HEK293 (cell line): Measurements from ENCODE around the gene RRBP1.

Experiments used
- CTCF ChIA-PET: fragments of 350-600 bp; formaldehyde crosslinking; extraction: SDS; loops from one replicate; lab custom pipeline; 2021; ENCODE audit warnings: antibody characterized with exemption; lab: Yijun Ruan, JAX
- POLR2A ChIA-PET: fragments of 300-600 bp; formaldehyde crosslinking; extraction: SDS; loops from one replicate; lab custom pipeline; 2020; ENCODE audit warnings: antibody characterized with exemption, inconsistent platforms; lab: Yijun Ruan, JAX
- H3K27ac ChIP-seq: fragments of 200-500 bp; sonication (Bioruptor generic); 2 replicates; pipeline ENCODE4 v1.5.1; 2014; ENCODE audit warnings: low read depth, low read length, control low read depth, inconsistent platforms; ENCODE audit errors: extremely low read depth
- H3K36me3 ChIP-seq, 2 experiments: fragments of 200-500 bp in 1 of 2; sonication (Bioruptor generic) in 1 of 2; 1 replicate in 1 of 2; 2 replicates in 1 of 2; pipeline ENCODE4 v1.5.1; 2014 to 2017; ENCODE audit warnings: inconsistent platforms in 2 of 2, low read length in 2 of 2; ENCODE audit not compliant: control insufficient read depth in 2 of 2, insufficient read depth in 1 of 2
- H3K4me1 ChIP-seq: fragments of 200-500 bp; sonication (Bioruptor generic); 2 replicates; pipeline ENCODE4 v1.5.1; 2014; ENCODE audit warnings: mild to moderate bottlenecking, low read length, inconsistent platforms; ENCODE audit not compliant: control insufficient read depth, insufficient read depth
- H3K4me3 ChIP-seq: 2 replicates; pipeline ENCODE4 v1.5.1; 2011; ENCODE audit warnings: low read depth, mild to moderate bottlenecking, control low read depth, low read length, moderate library complexity
- H3K9me3 ChIP-seq: fragments of 200-500 bp; sonication (Bioruptor generic); 2 replicates; pipeline ENCODE4 v1.5.1; 2014; ENCODE audit warnings: low read depth, low read length, inconsistent platforms; ENCODE audit not compliant: control insufficient read depth, insufficient read depth
- GFI1B ChIP-seq: fragments of 450-650 bp; formaldehyde crosslinking; IDR thresholded peaks from 2 replicates; pipeline ENCODE4 v1.5.1; 2016; ENCODE audit warnings: missing biosample characterization, missing genetic modification characterization
- IKZF3 ChIP-seq: fragments of 450-650 bp; IDR thresholded peaks from 2 replicates; pipeline ENCODE4 v1.5.0; 2018; ENCODE audit warnings: missing biosample characterization, mild to moderate bottlenecking, missing genetic modification characterization, moderate library complexity
- KLF10 ChIP-seq: fragments of 450-650 bp; IDR thresholded peaks from 2 replicates; pipeline ENCODE4 v1.5.1; 2018; ENCODE audit warnings: missing biosample characterization, mild to moderate bottlenecking, missing genetic modification characterization
- KLF16 ChIP-seq: fragments of 450-650 bp; formaldehyde crosslinking; IDR thresholded peaks from 2 replicates; pipeline ENCODE4 v1.5.1; 2017; ENCODE audit warnings: missing biosample characterization, missing genetic modification characterization
- KLF9 ChIP-seq: fragments of 450-650 bp; formaldehyde crosslinking; IDR thresholded peaks from 2 replicates; pipeline ENCODE4 v1.5.1; 2016; ENCODE audit warnings: missing biosample characterization, missing genetic modification characterization, low read depth
- MZF1 ChIP-seq: fragments of 450-650 bp; formaldehyde crosslinking; IDR thresholded peaks from 2 replicates; pipeline ENCODE4 v1.5.1; 2017; ENCODE audit warnings: missing biosample characterization, missing genetic modification characterization, borderline replicate concordance
- OVOL3 ChIP-seq: fragments of 450-650 bp; formaldehyde crosslinking; IDR thresholded peaks from 2 replicates; pipeline ENCODE4 v1.5.1; 2016; ENCODE audit warnings: missing biosample characterization, missing genetic modification characterization
- PRDM1 ChIP-seq: fragments of 450-650 bp; formaldehyde crosslinking; IDR thresholded peaks from 2 replicates; pipeline ENCODE4; 2016; ENCODE audit warnings: missing biosample characterization, missing genetic modification characterization
- SETDB1 ChIP-seq: IDR thresholded peaks from one replicate; pipeline ENCODE4 v1.6.1; 2017; ENCODE audit warnings: mild to moderate bottlenecking, low read length, moderate library complexity, mixed read lengths; ENCODE audit not compliant: insufficient read length
- SP2 ChIP-seq: fragments of 450-650 bp; formaldehyde crosslinking; IDR thresholded peaks from 2 replicates; pipeline ENCODE4 v1.5.1; 2016; ENCODE audit warnings: missing biosample characterization, missing genetic modification characterization
- WT1 ChIP-seq: fragments of 450-650 bp; formaldehyde crosslinking; IDR thresholded peaks from 2 replicates; pipeline ENCODE4 v1.5.1; 2016; ENCODE audit warnings: missing biosample characterization, missing genetic modification characterization
- ZBTB20 ChIP-seq: fragments of 450-650 bp; formaldehyde crosslinking; IDR thresholded peaks from 2 replicates; pipeline ENCODE4 v1.5.1; 2016; ENCODE audit warnings: missing biosample characterization, missing genetic modification characterization
- ZNF146 ChIP-seq: fragments of 450-650 bp; formaldehyde crosslinking; IDR thresholded peaks from 2 replicates; pipeline ENCODE4 v1.5.1; 2016; ENCODE audit warnings: missing biosample characterization, missing genetic modification characterization
- ZNF169 ChIP-seq: fragments of 450-650 bp; formaldehyde crosslinking; IDR thresholded peaks from 2 replicates; pipeline ENCODE4 v1.5.1; 2016; ENCODE audit warnings: missing biosample characterization, missing genetic modification characterization
- ZNF214 ChIP-seq: fragments of 450-650 bp; formaldehyde crosslinking; IDR thresholded peaks from 2 replicates; pipeline ENCODE4 v1.5.1; 2017; ENCODE audit warnings: missing biosample characterization, mild to moderate bottlenecking, missing genetic modification characterization, borderline replicate concordance
- ZNF560 ChIP-seq: fragments of 450-650 bp; formaldehyde crosslinking; IDR thresholded peaks from 2 replicates; pipeline ENCODE4 v1.5.1; 2017; ENCODE audit warnings: missing biosample characterization, missing genetic modification characterization, borderline replicate concordance
- ZNF561 ChIP-seq: fragments of 450-650 bp; IDR thresholded peaks from 2 replicates; pipeline ENCODE4 v1.5.1; 2018; ENCODE audit warnings: missing biosample characterization, missing genetic modification characterization, borderline replicate concordance
- ZNF596 ChIP-seq: fragments of 450-650 bp; IDR thresholded peaks from 2 replicates; pipeline ENCODE4 v1.5.0; 2018; ENCODE audit warnings: missing biosample characterization, mild to moderate bottlenecking, missing genetic modification characterization, moderate library complexity
- ZNF664 ChIP-seq: fragments of 450-650 bp; formaldehyde crosslinking; IDR thresholded peaks from 2 replicates; pipeline ENCODE4 v1.5.1; 2016; ENCODE audit warnings: missing biosample characterization, missing genetic modification characterization
- ZNF677 ChIP-seq: fragments of 450-650 bp; IDR thresholded peaks from 2 replicates; pipeline ENCODE4 v1.5.0; 2018; ENCODE audit warnings: missing biosample characterization, mild to moderate bottlenecking, missing genetic modification characterization, moderate library complexity
- ZNF747 ChIP-seq: fragments of 450-650 bp; formaldehyde crosslinking; IDR thresholded peaks from 2 replicates; pipeline ENCODE4 v1.5.1; 2016; ENCODE audit warnings: missing biosample characterization, missing genetic modification characterization
- ZNF768 ChIP-seq: fragments of 450-650 bp; formaldehyde crosslinking; IDR thresholded peaks from 2 replicates; pipeline ENCODE4 v1.5.1; 2018; ENCODE audit warnings: missing biosample characterization, mild to moderate bottlenecking, missing genetic modification characterization
- ZNF776 ChIP-seq: fragments of 450-650 bp; formaldehyde crosslinking; IDR thresholded peaks from 2 replicates; pipeline ENCODE4 v1.5.0; 2017; ENCODE audit warnings: missing biosample characterization, missing genetic modification characterization, borderline replicate concordance
- TF ChIP-seq, protein P1 (sequence below): fragments of 450-650 bp; formaldehyde crosslinking; IDR thresholded peaks from 2 replicates; pipeline ENCODE4 v1.5.1; 2016; ENCODE audit warnings: missing biosample characterization, missing genetic modification characterization
- TF ChIP-seq, protein P2 (sequence below): fragments of 450-650 bp; formaldehyde crosslinking; IDR thresholded peaks from 2 replicates; pipeline ENCODE4 v1.5.1; 2016; ENCODE audit warnings: missing biosample characterization, missing genetic modification characterization
- TF ChIP-seq, protein P3 (sequence below): fragments of 450-650 bp; formaldehyde crosslinking; IDR thresholded peaks from 2 replicates; pipeline ENCODE4 v1.5.1; 2016; ENCODE audit warnings: missing biosample characterization, missing genetic modification characterization, borderline replicate concordance
- TF ChIP-seq, protein P4 (sequence below): fragments of 450-650 bp; formaldehyde crosslinking; IDR thresholded peaks from 2 replicates; pipeline ENCODE4 v1.5.1; 2016; ENCODE audit warnings: missing biosample characterization, missing genetic modification characterization

The RRBP1 gene

DNA sequence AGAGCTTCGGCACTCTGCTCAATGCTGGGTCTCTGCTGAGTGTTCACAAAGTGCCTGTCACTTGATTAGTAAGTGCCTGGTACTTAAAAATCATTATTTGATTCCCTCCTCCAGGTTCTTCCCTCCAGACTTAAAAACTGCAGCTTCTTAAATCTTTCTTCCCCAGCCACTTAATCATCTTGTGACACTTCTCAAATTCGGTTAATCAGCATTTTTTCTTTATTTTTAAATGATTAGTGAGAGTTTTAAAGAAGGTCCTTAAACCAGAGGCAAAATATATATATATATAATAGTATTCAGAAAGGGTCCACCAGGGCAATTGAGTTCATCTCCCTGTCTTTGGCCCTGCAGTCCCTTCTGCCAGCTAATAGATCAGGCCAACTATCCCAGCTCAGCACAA, 9.7 kb upstream of the RRBP1 start:
- no peaks in the 10 kb centered on the region for H3K36me3 ChIP-seq
- no peaks in the 10 kb centered on the region for H3K4me1 ChIP-seq
- TF ChIP-seq, protein P1, sequence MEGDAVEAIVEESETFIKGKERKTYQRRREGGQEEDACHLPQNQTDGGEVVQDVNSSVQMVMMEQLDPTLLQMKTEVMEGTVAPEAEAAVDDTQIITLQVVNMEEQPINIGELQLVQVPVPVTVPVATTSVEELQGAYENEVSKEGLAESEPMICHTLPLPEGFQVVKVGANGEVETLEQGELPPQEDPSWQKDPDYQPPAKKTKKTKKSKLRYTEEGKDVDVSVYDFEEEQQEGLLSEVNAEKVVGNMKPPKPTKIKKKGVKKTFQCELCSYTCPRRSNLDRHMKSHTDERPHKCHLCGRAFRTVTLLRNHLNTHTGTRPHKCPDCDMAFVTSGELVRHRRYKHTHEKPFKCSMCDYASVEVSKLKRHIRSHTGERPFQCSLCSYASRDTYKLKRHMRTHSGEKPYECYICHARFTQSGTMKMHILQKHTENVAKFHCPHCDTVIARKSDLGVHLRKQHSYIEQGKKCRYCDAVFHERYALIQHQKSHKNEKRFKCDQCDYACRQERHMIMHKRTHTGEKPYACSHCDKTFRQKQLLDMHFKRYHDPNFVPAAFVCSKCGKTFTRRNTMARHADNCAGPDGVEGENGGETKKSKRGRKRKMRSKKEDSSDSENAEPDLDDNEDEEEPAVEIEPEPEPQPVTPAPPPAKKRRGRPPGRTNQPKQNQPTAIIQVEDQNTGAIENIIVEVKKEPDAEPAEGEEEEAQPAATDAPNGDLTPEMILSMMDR (tag by site-specific recombination), result no peak
- TF ChIP-seq ZNF768 (tag by site-specific recombination) (no peak), ZNF169 (tag by site-specific recombination) (no peak), ZNF747 (no peak), ZNF664 (tag by site-specific recombination) (no peak), ZNF214 (tag by site-specific recombination) (no peak)
- TF ChIP-seq, all 188 proteins: peak for 0
- CTCF ChIA-PET, result interaction anchor here (0.9 to 2.2 kb wide), 2 partner anchors 9 to 36 kb away, joined by 4 to 9 read pairs; partner anchors contain the start of gene RRBP1
- Histone ChIP-seq H3K27ac (no peak overlapping the region), H3K4me3 (no peak overlapping the region), H3K9me3 (peaks cover 2% of the 10 kb centered on the region; the same call in 1 of the 2 replicates)
- POLR2A ChIA-PET, result interaction anchor here (2.0 kb wide), 1 partner anchor 9 kb away, joined by 10 read pairs; the partner anchor contains the start of gene RRBP1

- ChIA-PET POLR2A (interaction anchor here (2.0 kb wide), 1 partner anchor 8 kb away, joined by 10 read pairs; the partner anchor contains the start of gene RRBP1), CTCF (interaction anchor here (0.6 to 2.2 kb wide), 2 partner anchors 8 to 10 kb away, joined by 3 to 9 read pairs; partner anchors contain the start of genes BANF2 and RRBP1)
- no peaks in the 10 kb centered on the region for H3K36me3 ChIP-seq
Observed at GRCh38 chr20:17690144-17690543, 8.1 kb upstream of the RRBP1 start.

DNA sequence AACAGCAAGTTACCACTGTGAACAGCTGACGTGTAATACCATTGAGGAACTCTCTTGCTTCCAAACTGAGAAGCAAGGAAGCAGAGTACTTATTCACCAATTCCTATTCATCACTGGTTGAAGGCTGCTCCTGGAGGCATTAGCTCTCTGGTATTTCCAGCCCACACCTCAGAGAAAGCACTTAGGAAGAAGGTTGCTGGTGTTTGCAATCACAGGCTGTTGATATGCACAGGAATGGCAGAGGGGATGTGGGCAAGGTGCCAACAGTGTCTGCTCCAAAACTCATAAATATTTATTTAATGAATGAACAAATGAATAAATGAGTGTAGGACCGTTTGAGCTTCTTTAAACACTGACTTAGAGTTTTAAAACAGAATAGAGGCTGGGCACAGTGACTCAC, 6.9 kb upstream of the RRBP1 start:
- CTCF ChIA-PET, result interaction anchor here (0.6 kb wide), 1 partner anchor 147 kb away, joined by 3 read pairs; no protein-coding TSS in a partner anchor
- Histone ChIP-seq H3K9me3 (peaks cover 2% of the 10 kb centered on the region; the same call in 1 of the 2 replicates), H3K27ac (no peak overlapping the region), H3K4me1 (no peaks in the 10 kb centered on the region), H3K4me3 (no peak overlapping the region), H3K36me3 (no peaks in the 10 kb centered on the region)
- POLR2A ChIA-PET, result no interaction called here
- no peak for TF ChIP-seq PRDM1
- no peak for TF ChIP-seq IKZF3
- TF ChIP-seq ZNF146, result no peak
- TF ChIP-seq ZNF677 (tag by site-specific recombination), result no peak
- no peak for TF ChIP-seq WT1 (tag by site-specific recombination)
- TF ChIP-seq KLF9 (tag by site-specific recombination), result no peak
- TF ChIP-seq ZNF596, result no peak
- no peak for TF ChIP-seq SP2 (tag by site-specific recombination)
- TF ChIP-seq GFI1B (tag by site-specific recombination), result no peak
- TF ChIP-seq, protein P2, sequence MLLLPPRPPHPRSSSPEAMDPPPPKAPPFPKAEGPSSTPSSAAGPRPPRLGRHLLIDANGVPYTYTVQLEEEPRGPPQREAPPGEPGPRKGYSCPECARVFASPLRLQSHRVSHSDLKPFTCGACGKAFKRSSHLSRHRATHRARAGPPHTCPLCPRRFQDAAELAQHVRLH (tag by site-specific recombination), result no peak
- no peak for TF ChIP-seq MZF1
- no peak for TF ChIP-seq ZBTB20

More at GRCh38 chr20:17690144-17690543, 8.1 kb upstream of the RRBP1 start:
- H3K9me3 ChIP-seq, result peaks cover 2% of the 10 kb centered on the region; the same call in 1 of the 2 replicates
- TF ChIP-seq ZNF776 (tag by site-specific recombination), result no peak
- no peak for TF ChIP-seq ZNF561
- no peak for TF ChIP-seq KLF10 (tag by site-specific recombination)
- TF ChIP-seq KLF16 (tag by site-specific recombination), result no peak
- TF ChIP-seq, protein P3, sequence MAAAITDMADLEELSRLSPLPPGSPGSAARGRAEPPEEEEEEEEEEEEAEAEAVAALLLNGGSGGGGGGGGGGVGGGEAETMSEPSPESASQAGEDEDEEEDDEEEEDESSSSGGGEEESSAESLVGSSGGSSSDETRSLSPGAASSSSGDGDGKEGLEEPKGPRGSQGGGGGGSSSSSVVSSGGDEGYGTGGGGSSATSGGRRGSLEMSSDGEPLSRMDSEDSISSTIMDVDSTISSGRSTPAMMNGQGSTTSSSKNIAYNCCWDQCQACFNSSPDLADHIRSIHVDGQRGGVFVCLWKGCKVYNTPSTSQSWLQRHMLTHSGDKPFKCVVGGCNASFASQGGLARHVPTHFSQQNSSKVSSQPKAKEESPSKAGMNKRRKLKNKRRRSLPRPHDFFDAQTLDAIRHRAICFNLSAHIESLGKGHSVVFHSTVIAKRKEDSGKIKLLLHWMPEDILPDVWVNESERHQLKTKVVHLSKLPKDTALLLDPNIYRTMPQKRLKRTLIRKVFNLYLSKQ (tag by site-specific recombination), result no peak
- TF ChIP-seq, protein P4, sequence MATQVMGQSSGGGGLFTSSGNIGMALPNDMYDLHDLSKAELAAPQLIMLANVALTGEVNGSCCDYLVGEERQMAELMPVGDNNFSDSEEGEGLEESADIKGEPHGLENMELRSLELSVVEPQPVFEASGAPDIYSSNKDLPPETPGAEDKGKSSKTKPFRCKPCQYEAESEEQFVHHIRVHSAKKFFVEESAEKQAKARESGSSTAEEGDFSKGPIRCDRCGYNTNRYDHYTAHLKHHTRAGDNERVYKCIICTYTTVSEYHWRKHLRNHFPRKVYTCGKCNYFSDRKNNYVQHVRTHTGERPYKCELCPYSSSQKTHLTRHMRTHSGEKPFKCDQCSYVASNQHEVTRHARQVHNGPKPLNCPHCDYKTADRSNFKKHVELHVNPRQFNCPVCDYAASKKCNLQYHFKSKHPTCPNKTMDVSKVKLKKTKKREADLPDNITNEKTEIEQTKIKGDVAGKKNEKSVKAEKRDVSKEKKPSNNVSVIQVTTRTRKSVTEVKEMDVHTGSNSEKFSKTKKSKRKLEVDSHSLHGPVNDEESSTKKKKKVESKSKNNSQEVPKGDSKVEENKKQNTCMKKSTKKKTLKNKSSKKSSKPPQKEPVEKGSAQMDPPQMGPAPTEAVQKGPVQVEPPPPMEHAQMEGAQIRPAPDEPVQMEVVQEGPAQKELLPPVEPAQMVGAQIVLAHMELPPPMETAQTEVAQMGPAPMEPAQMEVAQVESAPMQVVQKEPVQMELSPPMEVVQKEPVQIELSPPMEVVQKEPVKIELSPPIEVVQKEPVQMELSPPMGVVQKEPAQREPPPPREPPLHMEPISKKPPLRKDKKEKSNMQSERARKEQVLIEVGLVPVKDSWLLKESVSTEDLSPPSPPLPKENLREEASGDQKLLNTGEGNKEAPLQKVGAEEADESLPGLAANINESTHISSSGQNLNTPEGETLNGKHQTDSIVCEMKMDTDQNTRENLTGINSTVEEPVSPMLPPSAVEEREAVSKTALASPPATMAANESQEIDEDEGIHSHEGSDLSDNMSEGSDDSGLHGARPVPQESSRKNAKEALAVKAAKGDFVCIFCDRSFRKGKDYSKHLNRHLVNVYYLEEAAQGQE (tag by site-specific recombination), result no peak
- peak; percentile 30 for TF ChIP-seq SETDB1
- no peak for TF ChIP-seq ZNF560
- no peak for TF ChIP-seq OVOL3 (tag by site-specific recombination)
- H3K4me1 ChIP-seq, result no peaks in the 10 kb centered on the region
- no peak overlapping the region for H3K27ac ChIP-seq
- H3K4me3 ChIP-seq, result no peak overlapping the region
